Smooth muscle cell of the brain vasculature (primary cell): ENCODE measurements around the gene RAD51B.
"Not testable (repeated sequence)": the region's sequence is repeated elsewhere in the genome, so short reads cannot be mapped to it uniquely, and the experiment has no call there.

ENCODE experiments used
- DNase-seq: peaks from one replicate; pipeline ENCODE4 v3.0.0-alpha.2; 2012; ENCODE audit warnings: low read depth, low spot score

RAD51B gene

GRCh38 chr14:68020999-68021663 is 201.6 kb downstream of the RAD51B start:
- no peak for DNase-seq

DNA sequence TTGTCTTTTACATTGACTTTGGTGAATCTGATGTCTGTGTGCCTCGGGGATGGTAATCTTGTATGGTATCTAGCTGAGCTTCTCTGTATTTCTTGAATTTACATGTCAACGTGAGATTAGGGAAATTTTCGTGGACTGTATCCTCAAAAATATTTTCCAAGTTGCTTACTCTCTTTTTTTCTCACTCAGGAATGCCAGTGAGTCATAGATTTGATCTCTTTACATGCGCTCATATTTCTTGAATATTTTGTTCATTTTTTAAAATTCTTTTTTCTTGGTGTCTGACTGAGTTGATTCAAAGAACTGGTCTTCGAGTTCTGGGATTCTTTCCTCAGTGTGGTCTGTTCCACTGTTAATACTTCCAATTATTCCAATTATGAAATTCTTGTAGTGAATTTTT is 207.7 kb downstream of the RAD51B start:
- no peak for DNase-seq

- DNase-seq = no peak
Measured at GRCh38 chr14:68028075-68028474, 208.5 kb downstream of the RAD51B start.

- not testable (repeated sequence) for DNase-seq
Measured at GRCh38 chr14:68031011-68031410, 211.4 kb downstream of the RAD51B start.

- DNase-seq = no peak
Measured at GRCh38 chr14:68032154-68032553, 212.6 kb downstream of the RAD51B start.

DNA sequence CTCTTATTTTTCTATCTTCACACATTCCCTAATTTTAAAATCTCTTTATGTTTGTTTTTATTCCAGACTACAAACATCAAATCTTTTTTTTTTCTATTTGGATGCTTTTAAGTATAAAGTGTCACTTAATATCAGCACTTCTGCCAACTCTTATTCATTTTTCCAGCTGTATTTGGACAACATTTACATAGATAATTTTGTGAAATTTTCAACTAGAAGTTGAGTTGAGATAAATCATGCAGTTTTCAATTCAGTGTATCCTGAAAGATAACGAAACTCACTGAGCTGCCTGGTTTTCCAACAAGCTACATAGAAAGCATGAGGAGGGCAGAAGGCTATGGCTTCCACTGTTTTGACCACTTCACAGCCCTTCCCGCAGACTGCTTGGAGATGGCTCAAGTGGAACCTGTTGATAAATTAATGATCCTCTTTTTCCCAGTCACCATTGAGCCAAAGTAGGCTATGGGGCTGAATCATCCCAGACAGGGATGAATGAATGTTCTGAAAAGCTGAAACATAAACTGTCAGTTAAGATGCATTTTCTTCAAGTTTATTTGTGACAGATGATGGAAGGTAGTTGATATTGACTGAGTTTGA is 213.9 kb downstream of the RAD51B start:
- no peak for DNase-seq

DNA sequence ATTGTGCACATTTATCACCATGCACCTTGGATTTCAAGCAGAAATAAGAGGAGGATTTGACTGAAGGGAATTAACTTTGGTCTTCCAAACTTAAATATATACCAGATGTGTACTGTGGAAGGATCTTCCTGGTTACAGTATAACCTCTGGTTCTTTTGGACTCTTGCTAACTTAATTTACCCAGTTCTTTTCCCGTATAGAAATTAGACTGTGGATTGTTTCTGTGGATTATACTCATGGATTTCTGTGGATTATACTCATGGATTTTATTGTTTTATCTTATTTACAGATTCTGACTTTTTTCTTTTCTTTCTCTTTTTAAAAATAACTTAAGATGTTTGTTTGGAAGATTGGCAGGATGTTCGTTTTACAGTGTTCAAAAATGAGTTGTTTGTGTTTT is 215.3 kb downstream of the RAD51B start:
- DNase-seq = no peak

GRCh38 chr14:68036202-68036601 is 216.6 kb downstream of the RAD51B start:
- no peak for DNase-seq

DNA sequence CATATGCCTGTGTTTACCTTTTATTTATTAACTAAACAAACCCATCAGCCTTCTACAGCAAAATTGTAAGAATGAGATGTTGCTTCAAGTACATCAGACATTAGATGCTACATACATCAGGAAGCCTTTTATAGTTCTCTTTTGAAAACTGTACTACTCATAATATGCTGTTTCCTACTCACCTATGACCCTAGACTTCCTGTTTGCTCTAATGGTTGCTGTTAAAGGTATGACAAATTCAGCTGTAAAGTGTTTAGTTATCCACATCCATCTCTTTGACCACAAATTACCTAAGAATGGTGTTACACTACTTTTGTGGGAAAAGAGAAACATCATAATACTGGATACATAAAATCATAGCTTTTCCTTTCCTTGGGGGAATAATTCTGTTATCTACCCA is 220.0 kb downstream of the RAD51B start:
- no peak for DNase-seq

DNA sequence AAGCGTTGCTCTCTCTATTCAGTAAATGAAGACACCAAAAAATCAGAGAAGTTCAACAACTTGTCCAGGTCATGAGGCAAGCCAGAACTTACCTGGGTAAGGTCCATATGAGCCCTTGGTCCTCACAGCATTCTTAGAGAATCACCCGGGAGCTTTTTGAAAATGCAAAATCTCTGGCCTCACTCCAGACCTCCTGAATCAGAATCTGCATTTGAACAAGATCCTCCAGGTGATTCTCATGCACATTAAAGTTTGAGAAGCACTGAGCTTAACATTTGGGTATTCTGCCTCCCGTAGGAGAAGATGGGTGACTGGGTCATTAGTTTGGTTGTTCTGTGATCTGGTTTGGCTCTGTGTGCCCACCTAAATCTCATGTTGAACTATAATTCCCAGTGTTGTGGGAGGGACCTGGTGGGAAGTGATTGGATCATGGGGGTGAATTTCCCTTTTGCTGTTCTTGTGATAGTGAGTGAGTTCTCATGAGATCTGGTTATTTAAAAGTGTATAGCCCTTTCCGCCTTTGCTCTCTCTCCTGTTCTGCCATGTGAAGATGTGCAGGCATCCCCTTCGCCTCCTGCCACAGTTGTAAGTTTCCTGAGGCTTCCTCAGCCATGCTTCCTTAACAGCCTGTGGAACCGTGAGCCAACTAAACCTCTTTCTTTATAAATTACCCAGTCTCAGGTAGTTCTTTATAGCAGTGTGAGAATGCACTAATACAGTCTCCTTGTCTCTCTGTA is 221.2 kb downstream of the RAD51B start:
- no peak for DNase-seq

DNA sequence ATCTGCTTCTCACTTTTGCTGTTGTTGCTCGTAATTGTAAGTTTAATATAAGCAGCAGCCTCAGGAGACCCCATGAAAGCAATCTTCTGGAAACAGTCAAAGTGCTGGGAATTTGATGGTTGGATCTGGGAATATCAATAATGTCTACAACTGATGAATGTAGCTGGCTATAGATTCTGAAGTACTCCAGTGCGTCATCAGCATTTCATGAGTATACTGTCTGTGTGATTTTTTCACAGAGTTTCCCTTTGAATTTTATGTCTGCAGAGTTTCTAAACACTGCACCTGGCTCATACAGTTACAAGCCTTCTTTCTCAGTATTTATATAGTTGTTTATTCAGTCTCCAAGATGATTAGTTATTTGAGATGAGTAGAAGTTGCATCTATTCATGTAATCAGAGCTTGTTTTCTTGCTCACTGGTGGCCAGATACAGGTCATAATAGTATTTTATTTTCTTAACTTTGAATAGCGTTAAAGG is 222.3 kb downstream of the RAD51B start:
- DNase-seq = no peak

GRCh38 chr14:68042586-68043210 is 223.1 kb downstream of the RAD51B start:
- no peak for DNase-seq

- DNase-seq = no peak
Measured at GRCh38 chr14:68043752-68044151, 224.2 kb downstream of the RAD51B start.

GRCh38 chr14:68047906-68048305 is 228.3 kb downstream of the RAD51B start:
- DNase-seq = no peak

DNA sequence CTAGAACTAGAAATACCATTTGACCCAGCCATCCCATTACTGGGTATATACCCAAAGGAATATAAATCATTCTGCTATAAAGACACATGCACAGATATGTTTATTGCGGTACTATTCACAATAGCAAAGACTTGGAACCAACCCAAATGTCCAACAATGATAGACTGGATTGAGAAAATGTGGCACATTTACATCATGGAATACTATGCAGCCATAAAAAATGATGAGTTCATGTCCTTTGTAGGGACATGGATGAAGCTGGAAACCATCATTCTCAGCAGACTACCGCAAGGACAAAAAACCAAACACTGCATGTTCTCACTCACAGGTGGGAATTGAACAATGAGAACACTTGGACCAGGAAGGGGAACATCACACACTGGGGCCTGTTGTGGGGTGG is 229.2 kb downstream of the RAD51B start:
- not testable (repeated sequence) for DNase-seq

GRCh38 chr14:68050177-68050576 is 230.6 kb downstream of the RAD51B start:
- no peak for DNase-seq

DNA sequence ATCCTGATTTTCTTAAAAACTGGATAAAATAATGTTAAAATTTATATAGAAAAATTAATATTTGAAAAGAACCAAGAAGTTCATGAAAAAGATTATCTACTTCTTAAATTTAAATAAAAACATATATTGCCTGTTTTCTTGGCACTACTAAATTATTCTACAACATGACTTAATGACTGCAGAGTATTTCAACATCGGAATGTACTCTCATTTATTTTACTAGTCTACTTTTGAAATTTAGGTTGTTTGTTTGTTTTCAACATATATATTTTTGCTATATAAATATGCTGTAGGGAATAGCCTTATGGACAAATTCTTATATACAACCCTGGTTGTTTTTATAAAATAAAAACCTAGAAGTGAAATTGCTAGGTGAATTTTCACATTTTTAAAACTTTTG is 231.6 kb downstream of the RAD51B start:
- DNase-seq = no peak

- DNase-seq = no peak
Measured at GRCh38 chr14:68060198-68060597, 240.6 kb downstream of the RAD51B start.

DNA sequence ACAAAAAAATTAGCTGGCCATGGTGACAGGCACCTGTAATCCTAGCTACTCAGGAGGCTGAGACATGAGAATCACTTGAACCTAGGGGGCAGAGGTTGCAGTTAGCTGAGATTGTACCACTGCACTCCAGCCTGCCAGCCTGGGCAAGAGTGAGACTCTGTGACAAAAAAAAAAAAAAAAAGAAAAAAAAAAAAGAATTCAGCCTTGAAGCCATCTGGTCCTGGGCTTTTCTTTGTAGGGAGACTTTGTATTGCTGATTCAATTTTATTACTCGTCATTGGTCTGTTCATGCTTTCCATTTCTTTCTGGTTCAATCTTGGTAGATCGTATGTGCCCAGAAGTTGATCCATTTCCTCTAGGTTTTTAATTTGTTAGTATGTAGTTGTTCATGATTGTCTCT is 243.1 kb downstream of the RAD51B start:
- no peak for DNase-seq

DNA sequence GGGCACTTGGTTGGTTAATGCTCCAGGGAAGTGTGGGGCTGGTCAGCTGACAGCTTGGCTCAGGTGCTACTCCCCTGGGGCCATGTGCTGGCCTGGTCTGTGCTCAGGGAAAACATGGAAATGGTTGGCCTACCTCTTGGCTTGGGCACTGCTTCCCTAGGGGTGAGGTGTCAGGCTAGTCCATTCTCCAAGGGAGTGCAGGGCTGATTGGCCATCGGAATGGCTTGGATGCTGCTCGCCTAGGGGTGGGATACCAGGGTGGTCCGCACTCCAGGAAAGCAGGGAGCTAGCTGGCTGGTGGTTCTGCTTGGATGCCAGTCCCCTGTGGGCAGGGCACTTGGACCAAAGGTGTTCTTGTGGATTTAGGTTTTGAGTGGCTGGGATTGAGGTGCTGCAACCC is 245.7 kb downstream of the RAD51B start:
- no peak for DNase-seq

DNA sequence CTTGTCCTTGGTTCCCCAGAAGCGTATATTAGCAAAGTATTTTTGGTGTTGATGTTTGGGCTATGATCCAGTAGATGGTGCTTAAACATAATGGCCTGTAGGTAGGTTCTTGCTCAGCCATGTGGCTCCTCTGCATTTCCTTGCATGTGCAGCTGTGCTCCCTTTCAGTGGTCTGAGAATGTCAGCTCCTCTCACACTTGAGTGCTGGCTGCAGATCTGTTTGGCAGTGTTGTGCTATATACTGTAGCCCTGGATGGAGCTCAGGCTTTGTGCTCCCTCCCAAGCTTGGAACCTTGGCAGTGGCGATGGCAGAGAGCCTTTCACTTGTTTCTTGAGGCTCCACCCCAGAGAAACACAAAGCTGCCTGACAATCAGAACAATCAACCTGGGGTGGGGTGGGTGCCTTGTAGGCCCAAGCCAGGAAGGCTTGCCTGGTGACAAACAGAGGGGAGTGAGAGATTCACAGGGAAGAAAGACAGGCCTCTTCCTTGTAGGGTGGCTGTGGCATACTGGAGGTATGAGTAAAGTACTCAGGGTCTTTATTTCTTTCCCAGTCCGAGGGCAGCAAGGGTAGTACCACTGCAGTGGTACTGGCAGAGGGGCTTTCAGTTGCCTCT is 255.3 kb downstream of the RAD51B start:
- no peak for DNase-seq
